Upper lobe of right lung (tissue), 1 donor: ENCODE data around the gene MYO3A. TPM values are rescaled to one million over a fixed set of nuclear protein-coding genes. Genes with fewer than 3 reads are reported as not detected.

Source experiments
- ATAC-seq: fragments of 200-7000 bp; cut with Tn5 transposase; one replicate; pipeline ENCODE4 v1.9.1; 2020; ENCODE audit warnings: mild to moderate bottlenecking, moderate library complexity
- DNase-seq: peaks from one replicate; pipeline ENCODE4 v3.0.0-alpha.2; 2020
- H3K27ac ChIP-seq: fragments of 200-600 bp; one replicate; pipeline ENCODE4 v1.8.0; 2022
- H3K27me3 ChIP-seq: fragments of 200-600 bp; one replicate; pipeline ENCODE4 v1.8.0; 2022; ENCODE audit warnings: mild to moderate bottlenecking
- H3K36me3 ChIP-seq: fragments of 200-600 bp; one replicate; pipeline ENCODE4 v1.8.0; 2022
- H3K4me1 ChIP-seq: fragments of 200-600 bp; one replicate; pipeline ENCODE4 v1.8.0; 2022
- H3K4me3 ChIP-seq: fragments of 200-600 bp; one replicate; pipeline ENCODE4 v1.8.0; 2022; ENCODE audit warnings: mild to moderate bottlenecking
- H3K9me3 ChIP-seq: fragments of 200-600 bp; one replicate; pipeline ENCODE4 v1.8.0; 2022
- intact Hi-C: fragments of 100-400 bp; cut with DNase I; formaldehyde crosslinking; loops from one replicate; pipeline ENCODE4 v1.11.0; 2022
- total RNA-seq: library from RNA; stranded (reverse); fragmentation: NEBNext Ultra II Directional; extraction: Animal tissue kit (Norgen Biotek cat#: 25700); gene quantifications from one replicate; pipeline ENCODE4 v1.2.1, GENCODE V29; 2021
- TF ChIP-seq, protein P1 (sequence below): fragments of 200-600 bp; IDR thresholded peaks from one replicate; pipeline ENCODE4 v1.8.0; 2022; ENCODE audit warnings: antibody characterized with exemption
- donor health status: DM: no; HTN: yes; CAD: no; lungs with severe emphysema.

MYO3A gene
- total RNA-seq, 1 donor from 2014 or later = 0.06 TPM

GRCh38 chr10:26232174-26232573, 298.1 kb downstream of the MYO3A start:
- no peaks in the 10 kb centered on the region for H3K9me3 ChIP-seq
- TF ChIP-seq, protein P1, sequence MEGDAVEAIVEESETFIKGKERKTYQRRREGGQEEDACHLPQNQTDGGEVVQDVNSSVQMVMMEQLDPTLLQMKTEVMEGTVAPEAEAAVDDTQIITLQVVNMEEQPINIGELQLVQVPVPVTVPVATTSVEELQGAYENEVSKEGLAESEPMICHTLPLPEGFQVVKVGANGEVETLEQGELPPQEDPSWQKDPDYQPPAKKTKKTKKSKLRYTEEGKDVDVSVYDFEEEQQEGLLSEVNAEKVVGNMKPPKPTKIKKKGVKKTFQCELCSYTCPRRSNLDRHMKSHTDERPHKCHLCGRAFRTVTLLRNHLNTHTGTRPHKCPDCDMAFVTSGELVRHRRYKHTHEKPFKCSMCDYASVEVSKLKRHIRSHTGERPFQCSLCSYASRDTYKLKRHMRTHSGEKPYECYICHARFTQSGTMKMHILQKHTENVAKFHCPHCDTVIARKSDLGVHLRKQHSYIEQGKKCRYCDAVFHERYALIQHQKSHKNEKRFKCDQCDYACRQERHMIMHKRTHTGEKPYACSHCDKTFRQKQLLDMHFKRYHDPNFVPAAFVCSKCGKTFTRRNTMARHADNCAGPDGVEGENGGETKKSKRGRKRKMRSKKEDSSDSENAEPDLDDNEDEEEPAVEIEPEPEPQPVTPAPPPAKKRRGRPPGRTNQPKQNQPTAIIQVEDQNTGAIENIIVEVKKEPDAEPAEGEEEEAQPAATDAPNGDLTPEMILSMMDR = no peak
- H3K4me3 ChIP-seq = no peak overlapping the region
- no peak for DNase-seq
- H3K27me3 ChIP-seq = no peaks in the 10 kb centered on the region
- no peak overlapping the region for H3K27ac ChIP-seq
- no peak for ATAC-seq
- no peaks in the 10 kb centered on the region for H3K4me1 ChIP-seq
- no peaks in the 10 kb centered on the region for H3K36me3 ChIP-seq
- intact Hi-C loops = no loop called here

- TF ChIP-seq, protein P1 = no peak
- DNase-seq (no peak), ATAC-seq (no peak)
- H3K4me1 ChIP-seq = no peaks in the 10 kb centered on the region
- H3K4me3 ChIP-seq = no peak overlapping the region
- intact Hi-C loops = no loop called here
- H3K9me3 ChIP-seq = no peaks in the 10 kb centered on the region
- no peak overlapping the region for H3K27ac ChIP-seq
- H3K36me3 ChIP-seq = no peaks in the 10 kb centered on the region
- H3K27me3 ChIP-seq = no peaks in the 10 kb centered on the region
Measured at GRCh38 chr10:26235761-26236160, 301.7 kb downstream of the MYO3A start.

DNA sequence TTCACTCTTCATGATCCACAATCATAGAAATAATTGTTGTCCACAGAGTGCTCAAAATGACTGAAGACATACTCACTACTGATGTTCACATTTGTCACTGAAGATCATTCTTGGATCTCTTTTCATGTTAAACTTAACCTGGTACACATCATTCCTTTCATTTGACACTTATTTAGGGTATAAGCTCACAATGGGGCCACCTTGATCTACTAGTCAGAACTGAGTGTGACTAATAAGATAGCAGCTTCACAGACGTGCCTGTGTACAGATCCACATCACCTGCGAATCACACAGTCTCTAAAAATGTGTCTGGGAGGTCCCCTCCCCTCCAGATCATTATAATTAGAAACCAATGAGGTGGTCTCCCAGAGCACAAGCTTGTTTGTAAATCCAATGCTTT, 304.3 kb downstream of the MYO3A start:
- intact Hi-C loops = no loop called here
- Histone ChIP-seq H3K4me3 (no peak overlapping the region), H3K4me1 (no peaks in the 10 kb centered on the region), H3K27ac (no peak overlapping the region), H3K9me3 (no peaks in the 10 kb centered on the region), H3K27me3 (no peaks in the 10 kb centered on the region), H3K36me3 (no peaks in the 10 kb centered on the region)
- DNase-seq (no peak), ATAC-seq (no peak)
- TF ChIP-seq, protein P1 = no peak

- no peaks in the 10 kb centered on the region for H3K36me3 ChIP-seq
- no peak for DNase-seq
- H3K27me3 ChIP-seq = no peaks in the 10 kb centered on the region
- H3K27ac ChIP-seq = no peak overlapping the region
- no peaks in the 10 kb centered on the region for H3K9me3 ChIP-seq
- no peak overlapping the region for H3K4me3 ChIP-seq
- H3K4me1 ChIP-seq = no peaks in the 10 kb centered on the region
- ATAC-seq = no peak
- TF ChIP-seq, protein P1 = no peak
- intact Hi-C loops = no loop called here
Measured at GRCh38 chr10:26242706-26243350, 308.8 kb downstream of the MYO3A start.

DNA sequence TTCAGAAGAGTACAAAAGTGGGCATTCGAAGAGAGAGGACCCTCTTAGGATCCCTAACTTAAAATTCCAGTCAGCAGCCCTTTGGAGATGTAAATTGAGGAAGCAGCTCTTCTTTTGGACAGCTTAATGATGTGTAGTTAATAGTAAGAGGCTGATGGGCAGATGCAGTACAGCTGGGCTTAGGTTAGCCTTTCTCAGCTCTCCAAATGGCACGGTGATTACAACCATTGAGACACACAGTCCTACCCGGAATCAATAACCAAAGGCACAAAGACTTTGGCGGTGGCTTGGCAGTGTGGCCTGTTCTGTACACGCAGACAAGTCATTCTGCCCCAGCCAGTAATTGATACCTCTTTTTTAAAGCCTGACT, 309.3 kb downstream of the MYO3A start:
- H3K4me3 ChIP-seq = no peak overlapping the region
- no peak overlapping the region for H3K27ac ChIP-seq
- intact Hi-C loops = no loop called here
- DNase-seq = no peak
- no peaks in the 10 kb centered on the region for H3K9me3 ChIP-seq
- no peaks in the 10 kb centered on the region for H3K27me3 ChIP-seq
- TF ChIP-seq, protein P1 = no peak
- no peak for ATAC-seq
- no peaks in the 10 kb centered on the region for H3K4me1 ChIP-seq
- no peaks in the 10 kb centered on the region for H3K36me3 ChIP-seq

DNA sequence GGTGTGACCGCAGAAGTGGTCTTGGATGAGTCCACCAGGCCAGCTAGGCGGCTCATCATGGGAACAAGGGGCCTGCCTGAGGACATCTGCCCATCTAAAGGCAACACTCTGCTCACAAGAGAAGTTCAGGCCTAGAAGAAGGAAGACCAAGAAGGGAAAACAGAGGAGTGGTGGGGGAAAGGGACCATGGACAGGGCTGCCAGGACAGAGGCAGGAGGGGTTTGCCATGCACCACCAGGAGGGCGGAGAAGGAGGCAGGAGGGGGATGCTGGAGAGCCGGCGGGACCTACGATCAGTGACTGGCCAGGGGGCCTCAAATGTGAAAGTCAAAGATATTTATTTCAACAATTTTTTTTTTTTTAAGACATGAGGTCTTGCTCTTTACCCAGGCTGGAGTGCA, 315.7 kb downstream of the MYO3A start:
- no peak for DNase-seq
- Histone ChIP-seq H3K4me3 (no peak overlapping the region), H3K36me3 (no peaks in the 10 kb centered on the region), H3K9me3 (no peaks in the 10 kb centered on the region), H3K27me3 (no peaks in the 10 kb centered on the region), H3K27ac (no peak overlapping the region), H3K4me1 (no peaks in the 10 kb centered on the region)
- intact Hi-C loops = no loop called here
- ATAC-seq = no peak
- TF ChIP-seq, protein P1 = no peak
